Ovary (tissue), 3 donors: ENCODE data around the gene HHAT.

Source experiments
- EP300 ChIP-seq: sonication (generic); formaldehyde crosslinking; IDR thresholded peaks from one replicate; pipeline ENCODE4 v1.6.1; 2017; ENCODE audit warnings: antibody characterized with exemption
- POLR2A ChIP-seq: fragments of 450-650 bp; IDR thresholded peaks from one replicate; pipeline ENCODE4 v1.6.1; 2017; ENCODE audit warnings: antibody characterized with exemption, mild to moderate bottlenecking, moderate library complexity
- TF ChIP-seq, protein P1 (sequence below), 3 donors: fragments of 450-650 bp in 2 of 3; fragments of 200-600 bp in 1 of 3; IDR thresholded peaks; one replicate each; pipeline versions ENCODE4 v1.5.1 to v1.8.0; 2016 to 2022; ENCODE audit warnings: antibody characterized with exemption in 3 of 3, mild to moderate bottlenecking in 1 of 3
- donor health status: DM: no; HTN: no; CAD: no.

DNA sequence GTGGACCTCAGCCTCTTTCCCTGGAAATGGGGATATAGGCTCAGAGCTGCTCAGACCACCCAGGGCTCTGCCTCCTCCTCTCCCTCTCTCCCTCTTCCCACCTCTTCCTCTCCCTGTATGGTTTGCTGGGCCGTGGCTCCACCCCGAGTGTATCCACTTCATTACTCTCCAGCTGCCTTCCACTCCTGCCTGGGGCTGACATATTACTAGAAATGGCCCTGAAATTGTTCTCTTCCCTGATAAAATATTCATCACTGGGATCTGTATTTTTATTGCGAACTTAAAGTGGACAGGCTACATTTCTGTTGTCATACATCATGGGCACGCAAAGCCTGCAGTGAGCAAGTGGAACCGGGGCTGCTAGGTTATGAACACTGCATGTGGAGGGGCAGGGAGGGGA lies 225.0 kb downstream of the HHAT start:
- TF ChIP-seq, protein P1, sequence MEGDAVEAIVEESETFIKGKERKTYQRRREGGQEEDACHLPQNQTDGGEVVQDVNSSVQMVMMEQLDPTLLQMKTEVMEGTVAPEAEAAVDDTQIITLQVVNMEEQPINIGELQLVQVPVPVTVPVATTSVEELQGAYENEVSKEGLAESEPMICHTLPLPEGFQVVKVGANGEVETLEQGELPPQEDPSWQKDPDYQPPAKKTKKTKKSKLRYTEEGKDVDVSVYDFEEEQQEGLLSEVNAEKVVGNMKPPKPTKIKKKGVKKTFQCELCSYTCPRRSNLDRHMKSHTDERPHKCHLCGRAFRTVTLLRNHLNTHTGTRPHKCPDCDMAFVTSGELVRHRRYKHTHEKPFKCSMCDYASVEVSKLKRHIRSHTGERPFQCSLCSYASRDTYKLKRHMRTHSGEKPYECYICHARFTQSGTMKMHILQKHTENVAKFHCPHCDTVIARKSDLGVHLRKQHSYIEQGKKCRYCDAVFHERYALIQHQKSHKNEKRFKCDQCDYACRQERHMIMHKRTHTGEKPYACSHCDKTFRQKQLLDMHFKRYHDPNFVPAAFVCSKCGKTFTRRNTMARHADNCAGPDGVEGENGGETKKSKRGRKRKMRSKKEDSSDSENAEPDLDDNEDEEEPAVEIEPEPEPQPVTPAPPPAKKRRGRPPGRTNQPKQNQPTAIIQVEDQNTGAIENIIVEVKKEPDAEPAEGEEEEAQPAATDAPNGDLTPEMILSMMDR (IDR thresholded peaks at IDR 0.05) = no peak
- TF ChIP-seq POLR2A (no peak), EP300 (no peak)
